ENCODE measurements around the gene STK10.

STK10 gene

GRCh38 chr5:172088801-172089200, 99.2 kb downstream of the STK10 start:
- no peak for DNase-seq (ENCODE audit: low read depth)

DNA sequence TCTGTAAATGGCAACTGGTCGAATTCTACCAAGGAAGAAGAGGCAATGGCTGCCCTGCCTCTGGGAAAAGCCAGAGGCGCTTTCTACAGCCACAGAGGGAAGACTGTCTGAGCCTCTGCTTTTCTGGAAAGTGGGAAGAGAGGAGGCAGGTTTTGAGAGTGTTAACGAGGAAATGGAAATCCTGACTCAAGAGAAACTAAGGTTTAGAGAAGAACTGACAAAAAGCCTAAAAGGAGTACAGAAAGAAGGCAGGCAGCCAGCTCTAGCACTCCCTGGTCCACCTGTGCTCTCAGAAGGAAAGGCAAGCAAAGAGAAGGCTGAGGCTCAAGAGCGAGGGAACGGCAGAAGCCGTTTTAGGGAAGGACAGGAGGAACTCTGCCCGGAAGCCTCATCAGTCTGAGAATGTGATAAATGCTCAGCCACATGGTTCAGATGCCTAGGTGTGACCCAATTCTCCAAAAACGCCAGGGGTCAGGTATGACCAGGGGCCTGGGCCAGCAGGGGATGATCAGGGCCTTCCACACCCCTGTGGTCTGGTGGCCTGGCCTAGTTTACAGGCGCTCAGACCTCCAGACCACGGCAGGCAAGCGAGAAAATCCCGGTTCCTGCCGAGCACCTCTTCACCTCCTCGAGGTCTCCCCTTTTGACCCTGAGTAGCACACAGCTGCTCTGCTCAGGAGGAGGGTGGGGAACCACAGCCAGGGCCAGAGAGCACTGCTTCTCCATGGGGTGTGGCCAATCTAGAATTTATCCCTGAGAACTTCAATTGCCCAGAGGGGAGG, 101.6 kb downstream of the STK10 start:
- DNase-seq (ENCODE audit: low read depth) = no peak

- no peak for DNase-seq (ENCODE audit: low read depth)
Observed at GRCh38 chr5:172085738-172086137, 102.3 kb downstream of the STK10 start.

- DNase-seq (ENCODE audit: low read depth) = no peak
Observed at GRCh38 chr5:172082180-172082579, 105.8 kb downstream of the STK10 start.

GRCh38 chr5:172079876-172080275, 108.1 kb downstream of the STK10 start:
- DNase-seq (ENCODE audit: low read depth) = no peak

DNA sequence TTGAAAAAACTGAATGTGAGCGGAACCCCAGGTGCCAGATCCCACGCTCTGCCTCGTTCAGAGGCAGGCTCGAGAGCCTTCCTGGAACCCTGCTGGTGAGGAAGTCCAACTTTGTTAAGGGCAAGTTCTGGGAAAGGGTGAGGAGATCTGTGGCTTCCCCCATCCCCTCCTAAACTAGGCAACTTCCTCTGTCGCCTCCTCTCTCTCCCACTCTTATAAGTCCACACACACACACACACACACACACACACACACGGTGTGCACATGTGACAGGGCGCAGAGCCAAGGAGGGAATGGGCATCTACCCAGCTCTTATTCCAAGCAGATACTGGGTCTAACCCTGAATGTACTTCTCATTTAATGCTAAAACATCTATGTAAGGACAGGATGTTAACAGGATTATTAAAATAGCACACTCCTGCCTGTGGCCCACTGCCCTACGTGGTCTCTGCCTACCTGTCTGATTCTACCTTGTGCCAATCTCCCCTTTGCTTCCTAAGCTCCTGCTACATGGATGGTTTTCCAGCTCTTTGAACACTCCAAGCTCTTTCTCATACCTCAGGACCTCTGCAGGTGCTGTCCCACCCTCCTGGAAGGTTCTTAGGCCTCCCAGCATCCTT, 109.2 kb downstream of the STK10 start:
- no peak for DNase-seq (ENCODE audit: low read depth)

DNA sequence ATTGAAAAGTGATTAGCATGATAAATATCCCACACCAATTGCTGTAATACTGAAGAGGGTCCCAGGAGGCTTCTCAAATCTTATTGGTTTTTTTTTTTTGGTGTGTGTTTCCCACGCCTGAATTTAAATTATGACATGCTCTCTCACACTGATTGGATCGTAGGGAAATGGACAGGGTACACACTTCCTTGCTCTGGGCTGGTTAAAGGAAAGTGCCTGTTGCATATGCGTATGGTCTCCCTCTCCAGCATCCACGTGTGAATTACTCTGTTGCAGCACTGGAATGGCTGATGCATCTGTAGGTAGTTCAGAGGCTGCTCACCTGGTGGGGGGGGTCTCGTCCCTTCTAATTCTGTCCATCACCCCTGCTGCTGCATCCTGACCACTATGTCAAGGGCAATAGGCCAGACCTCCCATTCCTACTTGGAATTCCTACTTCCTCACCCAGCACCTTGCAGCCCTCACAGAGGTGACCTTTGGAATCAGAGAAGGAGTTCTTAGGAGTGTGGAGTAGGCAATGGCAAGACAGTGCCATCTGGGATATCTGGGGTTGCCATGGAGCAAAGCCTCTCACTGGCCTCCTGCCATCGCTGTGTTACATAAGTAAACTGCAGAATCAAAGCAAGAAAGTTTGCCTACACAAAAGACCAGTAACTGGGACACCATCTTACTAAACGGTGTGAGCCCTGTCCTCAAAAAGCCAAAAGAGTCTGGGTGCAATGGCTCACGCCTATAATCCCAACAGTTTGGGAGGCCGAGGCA, 110.2 kb downstream of the STK10 start:
- DNase-seq (ENCODE audit: low read depth) = no peak

DNA sequence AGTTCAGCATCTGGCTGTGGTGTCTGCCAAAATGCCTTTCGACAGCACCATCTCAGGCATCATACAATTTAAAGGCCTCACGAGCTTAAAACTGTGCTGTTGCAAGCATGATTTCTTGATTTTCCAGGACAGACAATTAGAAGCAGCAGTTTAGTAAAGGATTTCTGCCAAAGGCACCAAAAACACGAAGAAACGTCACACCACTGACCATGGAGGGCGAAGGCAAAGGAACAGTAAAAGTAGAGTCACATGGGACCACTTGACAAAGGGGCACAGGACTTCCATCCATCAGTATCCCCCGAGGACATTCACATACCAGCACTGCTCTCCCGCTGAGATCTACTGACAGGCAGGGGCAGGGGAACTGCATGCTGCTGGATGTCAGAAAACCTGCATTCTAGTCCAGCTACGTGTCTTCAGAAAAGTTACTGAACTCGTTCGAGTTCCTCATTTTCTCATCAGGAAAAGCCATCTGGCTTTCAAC, 111.2 kb downstream of the STK10 start:
- DNase-seq (ENCODE audit: low read depth) = peak; percentile 18

GRCh38 chr5:172075656-172076055, 112.4 kb downstream of the STK10 start:
- no peak for DNase-seq (ENCODE audit: low read depth)

- no peak for DNase-seq (ENCODE audit: low read depth)
Observed at GRCh38 chr5:172074896-172075295, 113.1 kb downstream of the STK10 start.

- DNase-seq (ENCODE audit: low read depth) = no peak
Observed at GRCh38 chr5:172071309-172071875, 116.6 kb downstream of the STK10 start.

DNA sequence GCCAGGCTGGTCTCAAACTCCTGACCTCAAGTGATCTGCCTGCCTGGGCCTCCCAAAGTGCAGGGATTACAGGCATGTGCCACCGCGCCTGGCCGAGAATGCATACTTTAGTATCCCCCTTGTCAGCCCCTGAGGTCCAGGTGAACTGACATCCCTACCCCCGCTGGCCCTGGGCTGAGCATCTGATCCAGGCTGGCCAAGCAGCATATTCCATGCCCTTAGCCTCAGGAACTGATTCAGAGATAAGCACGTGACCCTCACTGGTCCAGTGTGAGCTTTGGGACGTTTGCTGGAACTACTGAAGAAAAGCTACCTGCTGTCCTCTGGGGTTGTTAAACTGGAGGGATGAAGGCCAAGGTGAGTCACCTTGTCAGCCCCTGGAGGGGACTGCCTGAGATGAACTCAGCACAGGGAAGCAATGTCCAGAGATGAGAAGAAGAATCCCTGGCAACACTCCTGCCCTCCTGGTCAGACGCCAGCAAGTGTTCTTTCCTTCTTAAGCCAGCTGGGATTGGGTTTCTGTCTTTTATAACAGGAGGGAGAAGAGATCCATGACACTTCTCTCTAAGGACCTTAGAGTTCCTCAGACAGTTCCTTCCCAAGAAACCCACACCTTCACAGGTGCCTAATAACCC, 122.5 kb downstream of the STK10 start:
- DNase-seq (ENCODE audit: low read depth) = peak; percentile 34

DNA sequence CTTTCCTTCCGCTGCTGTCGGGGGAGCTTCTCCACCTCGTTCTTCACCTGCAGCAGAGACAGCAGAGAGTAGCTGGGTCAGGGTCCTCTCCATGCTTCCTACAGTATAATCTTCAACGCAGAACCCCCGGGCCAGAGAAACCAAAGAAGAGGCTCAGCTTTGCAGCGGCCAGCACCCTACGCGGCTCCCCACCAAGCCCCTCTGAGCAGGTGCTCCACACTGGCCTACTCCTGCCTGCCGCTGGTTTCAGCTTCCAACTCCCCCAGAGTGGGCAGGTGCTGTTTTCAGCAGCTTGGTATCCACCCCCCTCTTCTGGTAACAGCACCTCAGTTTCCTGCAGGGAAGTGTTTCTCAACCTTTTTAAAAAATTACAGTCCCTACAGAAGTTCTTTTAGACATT, 123.3 kb downstream of the STK10 start:
- no peak for DNase-seq (ENCODE audit: low read depth)

DNA sequence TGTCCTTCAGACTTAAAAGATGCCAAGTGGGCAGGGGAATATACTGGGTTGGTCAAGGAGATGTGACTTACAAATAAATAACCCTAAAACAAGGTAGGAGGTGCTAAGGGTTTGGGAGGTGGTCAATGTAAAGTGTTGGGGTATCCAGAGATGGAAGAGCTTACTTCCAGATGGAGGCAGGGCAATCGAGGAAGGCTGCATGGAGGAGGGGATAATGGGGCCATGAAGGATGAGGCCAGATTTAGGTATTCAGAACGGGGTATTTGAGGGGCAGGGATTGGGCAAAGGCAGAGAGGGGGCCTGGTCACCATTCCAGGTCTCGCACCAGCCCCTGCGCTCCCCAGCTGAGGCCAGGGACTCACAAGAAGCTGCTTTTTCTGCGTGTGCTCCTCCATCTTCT, 123.7 kb downstream of the STK10 start:
- DNase-seq (ENCODE audit: low read depth) = no peak

GRCh38 chr5:172063463-172064235, 124.4 kb downstream of the STK10 start:
- no peak for DNase-seq (ENCODE audit: low read depth)

DNA sequence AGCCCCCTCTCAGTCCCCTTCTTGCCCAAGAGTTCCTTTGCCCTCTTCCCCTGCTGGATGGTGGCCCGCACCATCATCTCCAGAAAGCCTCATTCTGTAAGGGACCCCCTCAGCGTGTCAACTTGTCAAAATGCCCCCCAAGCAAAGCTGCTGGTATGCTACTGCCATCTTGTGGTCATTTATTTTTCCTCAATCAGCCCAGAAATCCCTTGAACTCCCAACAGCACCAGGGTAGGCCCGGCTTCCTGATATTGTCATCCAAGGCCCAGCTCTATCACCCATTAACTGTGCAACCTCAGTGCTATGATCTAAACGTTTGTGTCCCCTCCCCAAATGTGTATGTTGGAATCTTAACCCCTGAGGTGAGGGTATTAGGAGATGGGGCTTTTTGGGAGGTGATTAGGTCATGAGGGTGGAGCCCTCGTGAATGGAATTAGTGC, 128.3 kb downstream of the STK10 start:
- DNase-seq (ENCODE audit: low read depth) = no peak

DNA sequence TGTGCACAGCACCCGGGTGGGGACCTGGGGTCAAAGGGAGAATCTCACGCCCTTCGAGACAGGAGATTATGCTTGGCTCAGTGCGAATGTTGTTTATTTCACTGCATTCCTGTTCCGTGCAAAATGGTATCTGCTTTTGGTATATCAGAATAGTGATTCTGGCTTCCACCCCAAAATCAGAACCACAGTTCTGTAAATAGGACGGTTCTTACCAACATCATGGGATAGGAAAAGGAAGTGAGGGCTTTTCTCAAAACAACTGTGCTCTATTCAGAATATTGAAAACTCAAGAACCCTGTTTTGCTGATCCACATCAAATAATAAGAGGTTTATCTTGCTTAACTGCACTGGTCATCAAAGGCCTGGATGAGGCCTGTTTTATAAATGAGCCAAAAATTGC, 129.9 kb downstream of the STK10 start:
- DNase-seq (ENCODE audit: low read depth) = no peak

GRCh38 chr5:172055996-172056395, 132.0 kb downstream of the STK10 start:
- DNase-seq (ENCODE audit: low read depth) = no peak

- DNase-seq (ENCODE audit: low read depth) = no peak
Observed at GRCh38 chr5:172055421-172055820, 132.6 kb downstream of the STK10 start.

DNA sequence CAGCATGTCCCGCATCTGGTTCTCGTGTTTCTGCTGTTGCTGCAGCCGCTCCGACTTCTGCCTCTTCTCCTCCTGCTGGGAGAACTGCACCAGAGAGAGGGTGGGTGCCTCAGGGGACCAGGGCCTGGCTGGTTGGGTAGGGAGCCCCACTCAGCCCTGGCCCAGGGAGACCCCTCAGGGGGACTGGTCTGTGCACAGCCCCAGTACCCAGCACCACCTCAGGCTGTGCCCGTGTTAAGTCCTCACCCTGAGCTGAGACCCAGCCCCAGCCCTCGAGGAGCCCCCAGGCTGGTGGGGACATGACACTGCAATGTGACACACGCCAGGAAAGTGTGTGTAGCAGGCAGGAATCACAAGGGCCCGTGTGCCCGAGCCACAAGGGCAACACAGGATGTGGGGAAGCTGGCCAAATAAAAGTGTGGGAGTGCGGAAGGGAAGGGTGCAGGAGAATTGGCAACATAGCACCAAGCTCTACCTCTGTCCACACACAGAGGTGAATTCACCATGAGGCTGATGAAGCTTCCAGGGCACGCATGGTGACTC, 133.3 kb downstream of the STK10 start:
- no peak for DNase-seq (ENCODE audit: low read depth)

Data from amniotic epithelial cell (primary cell).